ENCODE data around the gene DLGAP4.

The DLGAP4 gene

DNA sequence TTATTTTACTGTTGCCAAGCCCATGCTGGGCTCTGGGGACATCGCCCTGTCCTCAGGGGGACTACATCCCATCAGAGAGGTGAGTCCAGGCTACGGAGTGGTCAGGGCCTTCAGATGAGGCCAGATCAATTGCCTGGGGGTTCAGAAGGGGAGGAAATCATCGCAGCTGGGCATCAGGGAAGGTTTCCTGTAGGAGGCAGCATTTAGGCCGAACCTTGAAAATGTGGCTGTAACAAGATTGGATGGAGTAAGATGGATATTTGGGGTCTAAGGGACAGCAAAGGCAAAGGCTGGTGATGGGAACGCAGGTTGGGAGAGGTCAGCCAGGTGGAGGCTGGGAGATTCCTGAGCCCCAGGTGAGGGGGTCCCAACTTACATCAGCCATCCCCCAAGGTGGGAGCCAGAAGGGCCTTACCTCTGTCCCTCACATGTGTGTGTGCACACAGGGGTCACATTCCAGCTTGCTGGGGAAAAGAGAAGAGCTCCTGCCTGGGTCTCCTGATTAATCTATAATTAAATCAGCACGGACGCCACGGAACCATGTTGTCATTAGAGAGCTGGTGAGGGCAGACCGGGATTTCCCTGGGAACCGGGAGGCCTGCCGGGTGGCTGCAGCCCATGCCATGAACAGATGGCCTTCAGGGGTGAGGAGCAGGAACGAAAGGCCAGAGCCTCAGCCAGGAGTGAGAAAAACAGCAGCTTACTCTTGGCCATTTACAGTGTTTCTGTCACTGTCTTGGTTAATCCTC, 30.5 kb upstream of the DLGAP4 start:
- no peak for DNase-seq

DNA sequence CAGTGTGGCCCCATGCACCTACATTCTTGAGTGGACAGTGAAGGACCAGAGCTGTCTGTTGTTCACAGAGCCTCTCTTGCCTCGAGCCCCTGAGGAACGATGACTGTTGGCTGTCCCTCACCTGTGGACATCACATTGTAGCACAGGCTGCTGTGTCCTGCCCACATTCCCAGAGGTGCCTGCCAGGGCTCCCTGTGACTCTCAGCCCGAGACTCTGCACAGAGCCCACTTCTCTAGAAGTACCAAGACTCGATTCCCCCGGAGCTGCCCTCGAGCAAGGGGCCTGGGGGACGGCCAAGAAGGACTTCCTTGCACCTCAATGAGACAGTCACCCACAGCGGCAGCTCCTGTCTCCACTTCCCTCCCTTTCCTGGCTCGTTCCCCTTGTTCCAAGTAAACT, 28.6 kb upstream of the DLGAP4 start:
- DNase-seq, result no peak

- no peak for DNase-seq
Observed at GRCh38 chr20:36279362-36279761, 26.8 kb upstream of the DLGAP4 start.

- no peak for DNase-seq
Observed at GRCh38 chr20:36279776-36280175, 26.4 kb upstream of the DLGAP4 start.

- no peak for DNase-seq
Observed at GRCh38 chr20:36281785-36282380, 24.3 kb upstream of the DLGAP4 start.

DNA sequence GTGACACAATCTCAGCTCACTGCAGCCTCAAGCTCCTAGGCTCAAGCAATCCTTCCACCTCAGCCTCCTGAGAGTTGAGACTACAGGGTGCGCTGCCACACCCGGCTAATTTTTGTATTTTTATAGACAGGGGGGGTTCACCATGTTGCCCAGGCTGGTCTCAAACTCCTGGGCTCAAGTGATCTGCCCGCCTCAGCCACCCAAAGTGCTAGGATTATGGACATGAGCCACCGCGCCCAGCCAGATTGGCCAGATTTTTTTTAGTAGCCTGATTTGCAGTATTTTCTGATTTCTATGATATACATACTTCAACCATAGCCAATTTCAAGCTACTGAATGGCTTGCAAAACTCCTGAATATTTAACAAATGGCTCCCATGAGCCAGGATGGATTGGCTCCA, 21.4 kb upstream of the DLGAP4 start:
- no peak for DNase-seq

DNA sequence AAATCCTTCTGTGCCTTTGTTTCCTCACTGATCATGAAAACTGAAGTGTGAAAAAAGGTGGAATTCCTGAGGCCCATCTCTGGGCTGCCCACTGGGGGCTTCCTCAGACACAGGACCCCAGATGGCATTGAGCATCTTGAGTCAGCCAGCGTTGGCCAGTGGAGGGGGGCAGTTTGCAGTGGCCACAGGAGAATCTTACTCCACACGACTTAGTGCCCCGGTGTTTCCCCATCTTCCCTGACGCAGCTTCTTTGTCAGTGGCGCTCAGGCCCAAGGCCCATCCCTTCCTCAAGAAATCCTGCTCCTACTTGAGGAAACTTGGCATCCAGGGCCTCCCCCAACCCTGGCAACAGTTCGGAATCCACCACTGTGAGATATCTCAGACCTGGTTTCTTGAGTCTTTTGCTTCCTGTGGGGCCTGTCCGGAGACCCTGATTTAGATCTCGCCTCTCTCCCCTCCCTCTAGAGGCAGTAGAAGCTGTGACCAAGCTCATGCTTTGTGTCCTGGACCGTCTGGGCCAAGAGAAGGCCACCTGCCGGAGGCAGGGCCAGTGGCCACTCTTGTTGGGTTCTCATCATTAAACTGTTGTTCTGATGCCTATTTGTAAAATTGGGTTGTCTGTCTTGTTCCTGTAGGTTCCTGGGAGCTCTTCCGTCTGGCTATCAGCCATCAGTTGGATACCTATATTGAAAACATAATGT, 20.2 kb upstream of the DLGAP4 start:
- no peak for DNase-seq

- no peak for DNase-seq
Observed at GRCh38 chr20:36297656-36298055, 8.5 kb upstream of the DLGAP4 start.

DNA sequence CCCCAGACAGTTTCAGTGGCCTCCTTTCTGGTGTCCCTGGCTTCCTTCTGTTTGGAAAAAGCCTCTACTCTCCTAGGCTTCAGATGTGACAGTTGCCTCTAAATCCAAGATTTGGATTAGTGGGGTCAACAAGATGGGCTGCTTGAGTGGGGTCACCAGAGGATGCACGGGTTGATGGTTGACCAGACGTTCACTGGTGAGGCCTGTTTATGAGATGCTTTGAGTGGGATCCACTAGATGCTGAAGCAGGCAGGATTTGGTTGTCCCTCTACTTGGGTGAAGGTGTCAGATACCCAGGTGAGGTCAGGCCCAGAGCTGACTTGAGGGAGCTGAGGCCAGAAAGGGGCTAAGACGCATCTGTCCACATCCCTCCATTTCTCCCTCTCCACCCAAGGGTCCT, 8.1 kb upstream of the DLGAP4 start:
- no peak for DNase-seq

DNA sequence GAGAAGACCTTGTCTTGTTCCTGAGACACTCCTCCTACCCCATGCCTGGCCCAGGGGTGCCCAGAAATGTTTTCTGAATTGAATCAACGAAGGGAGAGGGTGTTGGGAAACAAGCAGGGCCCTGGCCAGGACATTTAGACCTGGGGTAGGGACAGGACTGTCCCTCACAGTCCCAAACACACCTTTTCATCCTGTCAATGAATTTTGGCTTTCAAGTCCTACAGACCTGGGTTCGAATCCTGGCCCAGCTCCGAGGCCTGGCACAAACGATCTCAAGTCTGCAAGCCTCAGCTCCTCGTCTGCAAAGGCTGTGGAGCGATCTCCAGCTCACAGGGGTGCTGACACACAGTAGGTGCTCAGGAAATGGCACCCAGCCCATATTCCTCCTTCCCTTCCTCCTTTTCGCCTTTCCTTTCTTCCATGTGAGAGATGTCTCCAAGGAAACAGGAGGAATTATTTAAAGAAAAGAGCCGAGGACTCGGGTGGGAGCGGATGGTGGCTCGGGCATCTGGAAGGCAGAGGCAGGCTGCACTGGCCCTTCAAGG, 7.3 kb upstream of the DLGAP4 start:
- DNase-seq, result no peak

DNA sequence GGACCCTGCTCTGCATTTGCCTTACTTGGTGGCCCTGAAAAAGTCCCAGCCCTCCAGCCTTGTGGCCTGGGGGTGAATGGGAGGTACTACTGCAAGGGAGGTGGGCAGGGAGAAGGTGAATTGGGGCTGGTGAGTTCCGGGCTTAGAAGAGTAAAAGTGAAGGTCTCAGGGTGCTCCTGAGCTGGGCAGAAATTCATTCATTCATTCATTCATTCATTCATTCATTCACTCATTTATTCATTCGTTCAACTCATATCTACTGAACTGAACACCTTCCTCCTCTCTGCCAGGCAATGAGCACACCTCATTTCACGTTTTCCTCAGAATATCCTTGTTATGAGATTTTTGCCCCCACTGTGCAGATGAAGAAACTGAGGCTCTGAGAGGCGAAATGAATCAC, 6.7 kb upstream of the DLGAP4 start:
- no peak for DNase-seq

DNA sequence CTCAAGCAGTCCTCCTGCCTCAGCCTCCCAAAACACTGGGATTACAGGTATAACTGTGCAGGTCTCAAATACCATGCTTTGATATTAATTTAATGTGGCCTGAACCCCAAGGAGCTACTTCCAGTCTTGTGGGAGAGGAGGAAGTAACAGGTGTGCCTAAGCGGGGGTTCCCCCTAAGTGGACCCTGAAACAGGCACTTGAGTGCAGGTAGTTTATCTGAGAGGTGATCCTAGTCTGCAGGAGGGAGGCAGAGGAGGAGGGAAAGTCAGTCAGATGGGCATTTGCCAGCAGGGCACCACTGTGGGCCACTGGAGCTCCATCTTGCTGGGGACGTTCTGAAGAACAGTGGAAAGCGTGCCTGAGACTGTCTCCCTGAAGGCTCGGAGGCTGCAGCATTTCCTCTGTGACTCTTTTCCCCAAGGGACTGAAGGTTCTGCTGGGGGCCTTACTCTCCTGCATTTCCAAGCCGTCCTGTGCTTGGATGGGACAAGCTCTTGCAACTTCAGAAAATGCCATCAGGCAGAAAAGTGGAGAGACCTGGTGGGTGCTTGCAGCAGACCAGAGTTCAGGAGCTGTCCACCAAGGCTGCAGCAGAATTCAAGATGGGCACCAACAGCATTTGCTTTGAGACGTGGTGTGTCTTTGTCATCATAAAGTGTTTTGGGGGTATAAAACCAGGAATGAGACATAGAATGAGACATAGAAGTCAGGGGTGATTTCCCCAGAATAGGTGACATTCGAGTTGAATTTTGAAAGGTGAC, 4.6 kb upstream of the DLGAP4 start:
- no peak for DNase-seq

- no peak for DNase-seq
Observed at GRCh38 chr20:36303020-36303595, 3.0 kb upstream of the DLGAP4 start.

DNA sequence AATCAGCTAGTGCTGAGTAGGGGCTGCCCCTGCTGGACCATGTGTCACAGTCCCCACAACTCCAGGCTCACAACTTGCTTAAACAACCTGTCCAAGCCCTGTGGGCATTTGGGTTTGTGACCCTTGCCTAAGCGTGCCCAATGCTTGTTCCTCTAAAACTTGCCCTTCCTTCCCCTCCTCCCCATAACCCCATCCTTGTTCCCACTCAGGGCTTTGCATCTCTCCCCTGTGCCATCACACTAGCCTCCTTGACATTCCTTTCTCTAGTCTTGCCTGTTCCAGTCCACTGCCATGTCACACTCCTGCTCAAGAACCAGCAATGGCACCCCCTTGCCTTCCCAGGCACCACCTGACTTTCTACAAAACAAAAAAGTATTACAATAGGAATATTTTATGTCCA, 2.3 kb upstream of the DLGAP4 start:
- DNase-seq, result no peak

DNA sequence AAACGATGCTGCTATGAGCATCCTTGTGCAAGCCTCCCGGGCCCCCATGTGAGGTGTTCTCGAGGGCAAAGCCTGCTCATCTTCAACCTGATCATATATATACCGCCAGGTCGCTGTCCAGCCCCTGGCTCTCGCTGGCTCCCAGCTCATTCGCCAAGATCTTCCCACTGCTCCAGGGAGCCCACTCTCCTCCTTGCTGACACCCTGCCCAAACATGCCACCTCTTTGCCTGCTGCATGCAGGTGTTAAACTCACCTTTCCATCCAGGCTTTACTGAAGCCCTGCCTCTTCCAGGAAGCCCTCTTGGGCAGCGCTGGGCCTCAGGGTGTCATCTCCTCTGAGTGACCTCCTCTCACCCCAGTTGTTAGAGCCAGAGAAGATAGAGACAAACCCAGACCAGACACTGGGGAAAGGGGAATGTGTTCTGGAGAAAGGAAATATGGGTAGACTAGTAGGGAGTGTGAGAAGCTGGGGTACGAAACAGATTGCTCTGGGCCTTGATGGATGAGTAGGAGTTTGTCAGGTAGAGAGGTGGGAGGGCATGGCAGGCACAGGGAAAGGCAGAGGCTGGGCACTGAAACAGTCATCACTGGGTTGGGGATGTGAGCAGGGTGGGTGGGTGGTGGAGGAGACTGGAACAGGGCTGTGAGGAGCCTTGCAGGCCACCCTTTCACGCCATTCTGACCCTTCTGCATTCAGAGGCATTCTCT, 1.2 kb upstream of the DLGAP4 start:
- DNase-seq, result no peak

DNA sequence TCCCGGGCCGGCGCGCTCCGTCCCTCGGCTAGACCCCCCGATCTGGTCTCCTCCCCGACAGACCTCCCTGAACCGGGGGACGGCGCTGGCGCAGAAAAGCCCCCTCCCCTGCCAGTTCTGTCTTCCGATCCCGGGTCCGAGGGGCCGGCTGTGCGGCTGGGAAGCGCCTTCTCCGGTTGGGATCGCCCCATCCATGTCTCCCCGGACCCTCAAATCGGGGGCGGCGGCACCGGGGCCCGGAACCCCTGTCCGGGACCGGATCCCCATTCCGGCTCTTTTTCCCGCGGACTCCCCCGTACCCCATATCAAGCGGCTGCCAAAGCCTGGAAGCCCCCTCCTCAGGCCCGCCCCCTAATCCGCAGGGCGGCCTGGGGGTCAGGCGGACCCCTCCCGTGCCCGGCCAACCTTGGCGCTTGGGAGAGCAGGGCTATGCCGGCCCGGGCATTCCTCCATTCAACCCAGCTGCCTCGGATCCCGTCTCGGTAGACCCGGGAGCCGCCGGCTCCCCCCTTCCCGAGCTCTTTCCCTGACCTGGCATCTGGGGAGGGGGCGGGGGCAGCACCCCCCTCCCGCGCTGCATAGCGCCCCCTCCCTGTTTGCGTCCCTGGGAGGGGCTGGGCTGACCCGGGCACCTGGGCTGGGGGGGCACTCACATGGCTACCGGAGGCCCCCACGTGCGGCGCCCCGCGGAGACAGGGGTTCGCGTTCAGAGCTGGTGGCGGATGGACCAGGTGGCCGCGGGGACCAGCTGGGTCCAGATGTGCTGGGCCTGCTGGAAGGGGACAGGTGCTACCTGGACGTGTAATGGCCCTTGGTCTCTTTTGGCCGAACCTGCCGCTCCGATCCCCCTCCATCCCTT, 643 bp downstream of the DLGAP4 start:
- DNase-seq, result no peak

- DNase-seq, result no peak
Observed at GRCh38 chr20:36307412-36308325, 1.5 kb downstream of the DLGAP4 start.

DNA sequence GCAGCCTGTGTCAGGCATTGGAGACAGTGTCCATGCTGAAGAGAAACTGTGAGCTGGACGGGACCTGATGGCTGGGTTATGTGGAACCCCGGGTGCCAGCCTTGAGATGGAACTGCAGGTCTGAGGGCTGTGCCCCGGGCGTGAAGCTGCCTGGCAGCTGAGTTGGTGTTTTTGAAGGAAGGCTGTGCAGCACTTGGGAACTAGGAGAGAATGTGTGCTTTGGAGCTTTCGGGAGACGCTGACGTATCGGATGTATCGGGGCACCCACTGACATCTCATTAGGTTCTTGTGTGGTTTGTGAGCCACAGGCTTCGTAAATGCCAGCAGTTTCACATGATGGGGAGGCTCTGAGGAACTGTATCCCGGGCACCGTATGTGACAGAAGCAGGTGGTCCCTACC, 2.2 kb downstream of the DLGAP4 start:
- DNase-seq, result no peak

- DNase-seq, result no peak
Observed at GRCh38 chr20:36308986-36309385, 2.8 kb downstream of the DLGAP4 start.

DNA sequence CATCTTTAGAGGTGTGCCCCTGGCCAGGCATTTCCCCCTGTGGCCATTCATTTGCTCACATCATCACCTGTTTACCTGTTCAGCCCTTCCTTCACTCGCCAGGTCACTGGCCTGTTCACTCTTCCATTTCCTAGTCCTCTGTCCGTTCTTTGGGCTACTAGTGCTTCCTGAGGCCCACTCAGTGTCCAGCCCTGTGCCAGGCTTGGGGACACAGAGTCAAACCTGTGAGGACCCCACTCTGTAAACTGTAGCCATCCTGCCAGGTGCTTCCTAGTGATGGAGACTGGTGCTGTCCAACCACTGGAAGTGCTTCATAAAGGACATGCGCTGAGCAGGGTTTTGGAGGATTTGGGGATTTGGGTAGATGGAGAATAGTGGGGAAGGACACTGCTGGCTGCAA, 3.5 kb downstream of the DLGAP4 start:
- DNase-seq, result no peak
